HG03135 (cell line): ENCODE measurements around the gene PKN1.
A peak's percentile ranks its signal among the peaks of the same experiment; 100 is the strongest.

Experiments
- ATAC-seq: cut with Tn5 transposase; IDR thresholded peaks from one replicate; pipeline ENCODE4 v1.9.1; 2021; ENCODE audit warnings: mild to moderate bottlenecking, moderate library complexity; ENCODE audit not compliant: unreplicated experiment

PKN1 gene

DNA sequence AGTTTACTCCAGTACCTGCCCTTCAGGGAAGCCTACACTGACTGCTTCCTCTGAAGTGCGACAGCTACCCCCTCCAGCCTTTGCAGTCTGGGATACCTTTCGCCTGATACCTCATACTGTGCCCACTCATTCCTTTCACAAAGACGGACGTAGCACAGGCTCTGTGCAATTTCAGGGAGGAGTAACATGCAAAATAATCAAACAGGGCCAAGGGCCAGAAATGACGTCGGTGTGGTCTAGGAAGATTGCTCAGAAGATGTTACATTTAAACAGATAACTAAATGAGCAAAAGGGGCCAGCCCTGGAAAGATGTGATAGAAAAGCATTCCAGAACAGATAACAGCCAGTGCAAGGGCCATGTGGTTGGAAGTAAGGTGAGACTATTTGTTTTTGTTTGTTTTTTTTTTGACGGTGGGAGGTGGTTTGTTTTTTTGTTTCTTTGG, 7.4 kb upstream of the PKN1 start:
- no peak for ATAC-seq

DNA sequence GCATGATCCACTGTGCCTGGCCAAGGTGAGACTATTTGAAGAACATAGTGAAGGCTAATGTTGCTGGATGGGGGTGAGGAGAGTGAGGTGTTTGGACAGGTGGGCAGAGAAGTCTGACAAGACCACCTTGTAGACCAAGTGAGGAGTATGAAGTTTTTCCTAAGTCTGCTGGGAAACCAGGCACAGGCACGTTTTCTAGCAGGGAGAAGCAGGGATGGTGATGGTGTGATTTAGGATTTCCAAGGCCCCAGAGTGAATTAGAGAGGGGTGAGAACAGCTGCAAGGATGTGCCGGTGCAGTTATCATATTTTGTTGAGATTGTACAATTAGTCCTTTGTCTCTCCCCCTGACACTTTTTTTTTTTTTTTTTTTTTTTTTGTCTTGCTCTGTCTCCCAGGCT, 5.6 kb upstream of the PKN1 start:
- no peak for ATAC-seq

DNA sequence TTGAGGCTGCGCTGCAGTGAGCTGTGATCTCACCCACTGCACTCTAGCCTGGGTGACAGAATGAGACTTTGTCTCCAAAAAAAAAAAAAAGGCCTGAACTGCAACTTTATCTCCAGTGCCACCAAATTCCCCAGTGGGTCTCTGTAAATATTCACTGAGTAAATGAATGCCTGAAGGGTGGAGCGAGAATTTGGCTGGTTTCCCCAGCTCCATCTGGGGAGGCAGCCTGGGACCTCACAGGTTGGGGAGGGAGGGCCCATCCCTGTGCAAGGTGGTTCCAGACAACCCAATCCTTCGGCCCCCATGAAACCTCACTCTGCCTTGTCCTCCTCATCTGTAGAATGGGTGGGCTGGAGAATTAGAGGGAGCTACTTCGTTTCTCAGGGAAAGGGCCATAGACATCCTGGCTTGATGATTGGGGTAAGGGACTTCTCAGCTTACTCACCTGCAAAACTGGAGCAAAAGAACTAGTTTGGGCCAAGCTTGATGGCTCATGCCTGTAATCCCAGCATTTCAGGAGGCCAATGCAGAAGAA, 4.2 kb upstream of the PKN1 start:
- ATAC-seq, result no peak

DNA sequence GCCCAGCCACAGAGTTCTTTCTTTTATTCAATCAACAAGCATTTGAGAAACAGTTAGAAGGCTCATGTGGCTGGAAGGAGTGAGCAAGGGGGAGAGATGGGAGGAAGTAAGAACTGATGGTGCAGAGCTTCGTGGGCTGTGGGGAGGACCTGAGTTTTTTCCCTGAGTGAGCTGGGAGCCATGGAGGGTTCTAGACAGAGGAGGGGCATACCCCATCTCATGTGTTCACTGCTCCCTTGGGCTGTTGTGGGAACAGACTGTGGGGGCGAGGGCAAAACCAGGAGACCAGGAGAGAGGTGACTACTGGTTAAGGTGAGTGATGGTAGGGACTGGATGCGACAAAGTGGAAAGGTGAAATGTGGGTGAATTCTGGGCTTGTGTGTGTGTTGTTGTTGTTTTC, 2.4 kb upstream of the PKN1 start:
- ATAC-seq, result no peak

DNA sequence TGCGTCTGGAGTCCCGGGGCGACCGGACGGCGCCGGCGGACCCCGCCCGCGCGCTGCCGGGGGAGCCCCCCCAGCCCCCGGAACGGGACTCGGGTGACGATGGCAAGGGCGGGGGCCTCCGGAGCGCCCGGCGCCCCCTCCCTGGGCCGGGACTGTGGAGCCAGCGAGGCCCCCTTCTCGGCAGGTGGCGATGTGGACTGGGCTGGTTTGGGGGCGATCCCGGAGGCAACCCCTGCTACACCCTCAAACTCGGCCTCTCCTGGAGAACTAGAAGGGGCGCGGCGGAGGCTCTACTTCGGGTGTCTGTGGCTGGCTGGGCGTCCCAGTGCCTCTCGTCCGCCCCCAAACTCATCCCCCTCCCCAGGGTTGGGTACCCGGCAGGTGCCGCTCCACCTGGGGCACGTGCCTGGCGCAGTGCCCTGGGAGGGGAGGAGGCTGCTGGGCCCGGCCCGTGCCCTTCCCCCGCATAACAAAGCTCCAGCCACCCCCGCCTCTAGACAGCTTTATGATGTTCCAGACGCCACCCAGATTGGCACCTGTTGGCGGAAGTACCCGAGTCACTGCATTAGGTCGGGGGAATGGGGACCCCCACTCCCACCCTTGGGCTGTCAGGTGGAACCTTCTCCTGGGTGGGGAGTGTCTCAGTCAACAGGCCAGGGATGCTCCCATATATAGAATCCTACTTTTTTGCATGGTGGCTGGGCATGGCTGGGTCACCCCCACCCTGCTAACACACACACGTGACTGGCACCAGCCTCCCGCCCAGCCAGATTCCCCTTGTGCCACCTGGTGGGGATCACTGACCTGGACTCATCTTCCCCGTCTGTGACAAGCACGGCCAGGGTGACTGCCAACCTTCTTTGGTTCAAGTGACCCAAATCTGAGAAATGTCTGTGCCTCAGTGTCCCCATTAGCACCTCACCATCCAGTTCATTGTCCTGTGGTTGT, 722 bp downstream of the PKN1 start:
- ATAC-seq, result no peak

DNA sequence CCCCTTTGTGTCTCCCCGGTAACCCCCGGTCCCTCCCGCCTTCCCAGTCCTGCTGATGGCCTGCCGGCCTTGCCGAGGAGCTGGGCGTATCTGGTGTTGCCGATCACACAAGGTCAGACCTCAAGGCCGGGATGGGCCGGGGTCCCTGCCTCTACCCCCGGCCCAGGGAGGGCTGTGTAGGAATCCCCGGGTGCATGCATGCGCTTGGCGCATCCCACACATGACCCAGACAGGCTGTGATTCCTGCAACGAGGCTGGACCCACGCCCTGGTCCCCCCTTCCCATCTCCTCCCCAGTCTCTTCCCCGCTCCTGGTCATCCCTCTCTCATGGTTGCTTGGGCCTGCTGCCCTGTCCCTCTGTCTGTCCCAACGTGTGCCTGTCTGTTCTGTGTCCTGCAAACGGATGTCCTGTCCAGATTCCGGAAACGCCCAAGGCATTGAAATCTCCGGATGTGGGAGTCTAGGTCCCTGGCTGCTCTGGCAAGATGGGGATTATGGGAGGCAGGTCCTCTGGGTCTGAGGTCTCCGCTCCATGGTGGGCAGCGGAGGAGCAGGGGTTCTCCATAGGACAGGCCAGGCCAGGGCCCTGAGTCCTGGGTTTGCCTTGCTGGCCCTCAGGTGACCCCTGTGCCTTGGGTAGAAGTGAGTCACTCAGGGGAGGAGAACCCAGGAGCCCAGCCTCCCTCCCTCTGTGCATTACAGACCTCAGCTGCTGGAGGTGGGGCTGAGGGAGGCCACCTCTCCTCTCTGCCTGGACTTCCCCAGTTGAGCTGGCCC, 1.6 kb downstream of the PKN1 start:
- ATAC-seq, result no peak

DNA sequence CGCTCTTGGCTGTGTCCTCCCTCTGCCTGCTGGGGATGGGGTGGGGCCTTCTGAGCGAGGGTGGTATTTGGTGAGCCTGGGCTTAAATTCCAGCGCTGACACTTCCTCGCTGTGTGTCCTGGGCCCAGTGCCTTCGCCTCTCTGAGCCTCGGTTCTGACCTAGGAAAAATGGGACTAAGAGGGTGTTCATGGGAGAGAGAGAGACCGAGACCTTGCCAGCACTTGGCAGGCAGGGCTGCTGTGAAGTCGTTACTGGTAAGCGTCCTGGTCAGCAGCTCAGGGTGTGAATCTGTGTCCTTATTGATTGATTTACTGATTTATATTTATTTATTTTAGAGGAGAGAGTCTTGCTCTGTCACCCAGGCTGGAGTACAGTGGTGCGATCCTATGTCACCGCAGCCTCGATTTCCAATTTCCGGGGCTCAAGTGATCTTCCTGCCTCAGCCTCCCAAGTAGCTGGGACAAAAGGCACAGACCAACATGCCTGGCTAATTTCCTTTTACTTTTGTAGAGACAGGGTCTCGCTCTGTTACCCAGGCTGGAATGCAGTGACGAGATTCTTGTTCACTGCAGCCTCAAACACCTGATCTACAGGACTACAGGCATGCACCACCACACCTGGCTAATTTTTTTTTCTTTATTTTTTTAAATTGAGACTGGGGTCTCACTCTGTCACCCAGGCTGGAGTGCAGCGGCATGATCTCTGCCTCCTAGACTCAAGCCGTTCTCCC, 2.4 kb downstream of the PKN1 start:
- no peak for ATAC-seq

DNA sequence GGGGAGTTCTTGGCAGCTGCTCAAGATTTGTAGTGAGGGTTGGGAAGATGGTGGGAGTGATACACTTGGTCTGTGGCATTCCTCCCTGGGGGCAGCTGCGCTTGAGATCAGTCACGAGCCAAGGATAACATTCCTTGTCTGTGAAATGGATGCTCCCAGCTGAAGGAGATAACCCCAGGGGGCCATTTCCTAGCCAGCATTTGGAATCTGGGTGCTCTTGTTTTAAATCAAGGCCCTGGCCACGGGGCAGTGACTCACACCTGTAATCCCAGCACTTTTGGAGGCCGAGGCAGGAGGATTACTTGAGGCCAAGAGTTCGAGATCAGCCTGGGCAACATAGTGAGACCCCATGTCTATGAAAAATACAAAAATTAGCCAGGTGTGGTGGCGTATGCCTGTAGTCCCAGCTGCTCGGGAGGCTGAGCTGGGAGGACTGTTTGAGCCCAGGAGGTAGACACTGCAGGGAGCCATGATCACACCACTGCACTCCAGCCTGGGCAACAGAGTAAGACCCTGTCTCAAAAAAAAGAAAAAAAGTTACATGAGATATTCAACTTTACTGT, 4.6 kb downstream of the PKN1 start:
- no peak for ATAC-seq

DNA sequence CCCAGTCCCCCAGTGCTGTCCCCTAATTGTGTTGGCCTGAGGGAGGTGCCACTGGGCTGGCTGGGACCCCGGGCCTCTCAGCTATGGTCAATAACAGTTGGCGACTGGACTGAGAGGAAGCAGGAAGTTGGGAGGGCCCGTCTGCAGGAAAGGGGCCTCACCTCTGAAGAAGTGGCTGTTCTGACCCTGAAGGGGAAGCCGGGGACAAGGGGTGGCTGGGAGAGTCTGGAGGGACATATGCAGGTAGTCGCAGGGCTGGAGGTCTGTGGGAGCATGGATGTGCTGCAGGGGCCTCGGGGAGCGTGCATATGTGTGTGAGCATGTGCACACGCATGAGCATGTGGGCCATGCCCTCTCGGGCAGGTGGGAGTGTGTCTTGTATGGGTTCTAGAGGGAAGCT, 5.9 kb downstream of the PKN1 start:
- no peak for ATAC-seq

DNA sequence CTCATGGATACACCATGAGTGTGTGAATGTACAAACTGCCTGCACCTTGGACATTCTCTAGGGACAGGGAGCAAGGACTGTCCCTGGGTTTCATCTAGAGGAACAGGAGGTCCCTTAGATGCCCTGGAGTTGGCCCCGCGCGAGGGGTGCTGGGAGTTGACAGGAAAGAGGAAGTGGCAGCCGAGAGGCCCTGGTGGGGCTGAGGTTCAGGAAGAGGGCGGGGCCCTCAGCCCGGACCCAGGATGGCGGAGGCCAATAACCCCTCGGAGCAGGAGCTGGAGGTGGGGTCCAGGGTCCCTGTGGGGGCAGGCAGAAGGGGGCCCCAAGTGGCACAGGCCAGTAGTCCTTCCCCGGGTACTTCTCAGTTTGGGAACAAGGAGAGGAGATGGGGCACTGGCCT, 6.9 kb downstream of the PKN1 start:
- peak; percentile 90 for ATAC-seq

DNA sequence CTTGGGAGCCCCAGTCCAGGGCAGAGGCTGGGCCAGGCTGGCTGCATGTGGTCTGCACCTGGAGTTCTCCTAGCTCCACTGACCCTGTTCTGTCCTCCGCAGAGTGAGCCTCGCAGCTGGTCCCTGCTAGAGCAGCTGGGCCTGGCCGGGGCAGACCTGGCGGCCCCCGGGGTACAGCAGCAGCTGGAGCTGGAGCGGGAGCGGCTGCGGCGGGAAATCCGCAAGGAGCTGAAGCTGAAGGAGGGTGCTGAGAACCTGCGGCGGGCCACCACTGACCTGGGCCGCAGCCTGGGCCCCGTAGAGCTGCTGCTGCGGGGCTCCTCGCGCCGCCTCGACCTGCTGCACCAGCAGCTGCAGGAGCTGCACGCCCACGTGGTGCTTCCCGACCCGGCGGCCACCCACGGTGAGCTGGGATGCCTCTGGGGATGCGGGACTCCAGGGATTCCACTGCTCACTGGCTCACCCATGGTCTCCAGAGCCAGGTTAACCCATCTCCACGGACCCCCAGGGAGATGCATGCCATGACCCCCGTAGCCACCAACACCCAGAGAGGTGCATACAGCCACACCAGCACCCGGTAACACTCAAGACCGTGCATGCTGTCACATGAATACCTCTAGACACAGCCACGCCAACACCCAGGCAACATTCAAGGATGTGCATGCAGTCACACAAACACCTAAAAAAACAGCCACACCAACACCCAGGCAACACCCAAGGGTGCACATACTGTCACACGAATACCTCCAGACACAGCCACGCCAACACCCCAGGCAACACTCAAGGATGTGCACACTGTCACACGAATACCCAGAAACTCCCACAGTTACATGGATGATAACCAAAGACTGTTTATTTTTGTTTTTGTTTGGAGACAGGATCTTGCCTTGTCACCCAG, 8.2 kb downstream of the PKN1 start:
- no peak for ATAC-seq

DNA sequence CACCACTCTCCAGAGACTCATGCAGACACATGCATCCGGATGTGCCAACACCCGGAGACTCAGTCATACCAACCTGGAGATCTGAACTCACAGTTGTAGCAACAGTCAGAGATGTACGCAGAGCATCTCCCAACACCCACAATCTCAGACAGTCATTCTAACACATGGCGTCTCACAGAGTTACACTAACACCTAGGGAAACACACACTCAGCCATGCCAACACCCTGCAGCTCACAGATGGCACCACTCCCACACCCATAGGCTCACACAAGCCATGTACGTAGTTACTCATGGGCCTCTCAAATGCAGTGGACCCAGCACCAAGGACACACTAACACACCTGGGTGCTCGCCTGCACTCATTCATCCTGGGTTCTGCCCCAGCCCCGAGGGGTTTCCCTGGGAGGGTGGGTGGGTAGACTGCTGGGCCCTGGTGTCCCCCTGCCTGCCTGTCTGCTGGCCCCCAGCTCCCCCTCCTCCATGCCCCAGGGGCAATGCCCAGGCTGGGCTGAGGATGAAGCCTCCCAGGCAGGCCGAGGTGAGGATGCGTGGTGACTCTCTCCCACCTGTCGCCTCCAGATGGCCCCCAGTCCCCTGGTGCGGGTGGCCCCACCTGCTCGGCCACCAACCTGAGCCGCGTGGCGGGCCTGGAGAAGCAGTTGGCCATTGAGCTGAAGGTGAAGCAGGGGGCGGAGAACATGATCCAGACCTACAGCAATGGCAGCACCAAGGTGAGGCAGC, 10.0 kb downstream of the PKN1 start:
- ATAC-seq, result no peak

DNA sequence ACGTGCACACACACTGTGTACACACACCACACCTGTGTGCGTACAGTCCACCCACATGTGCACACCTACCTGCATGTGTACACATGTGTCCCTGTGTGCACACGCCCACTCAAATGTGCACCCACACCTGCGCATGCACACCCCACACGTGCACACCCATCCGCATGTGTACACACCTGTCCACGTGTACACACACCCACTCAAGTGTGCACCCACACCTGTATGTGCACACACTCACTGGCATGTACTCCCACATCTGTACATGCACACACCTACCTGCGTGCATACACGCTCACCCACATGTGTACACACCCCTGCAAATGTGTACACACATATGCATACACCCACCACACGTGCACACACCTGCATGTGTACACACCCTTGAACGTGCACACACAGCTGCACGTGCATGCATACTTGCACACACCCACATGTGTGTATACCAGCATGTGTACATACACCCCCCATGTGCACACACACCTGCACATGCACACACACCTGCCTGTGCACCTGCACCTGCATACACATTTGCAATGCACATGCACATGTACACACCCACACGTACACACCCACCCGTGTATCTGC, 10.6 kb downstream of the PKN1 start:
- ATAC-seq, result no peak

DNA sequence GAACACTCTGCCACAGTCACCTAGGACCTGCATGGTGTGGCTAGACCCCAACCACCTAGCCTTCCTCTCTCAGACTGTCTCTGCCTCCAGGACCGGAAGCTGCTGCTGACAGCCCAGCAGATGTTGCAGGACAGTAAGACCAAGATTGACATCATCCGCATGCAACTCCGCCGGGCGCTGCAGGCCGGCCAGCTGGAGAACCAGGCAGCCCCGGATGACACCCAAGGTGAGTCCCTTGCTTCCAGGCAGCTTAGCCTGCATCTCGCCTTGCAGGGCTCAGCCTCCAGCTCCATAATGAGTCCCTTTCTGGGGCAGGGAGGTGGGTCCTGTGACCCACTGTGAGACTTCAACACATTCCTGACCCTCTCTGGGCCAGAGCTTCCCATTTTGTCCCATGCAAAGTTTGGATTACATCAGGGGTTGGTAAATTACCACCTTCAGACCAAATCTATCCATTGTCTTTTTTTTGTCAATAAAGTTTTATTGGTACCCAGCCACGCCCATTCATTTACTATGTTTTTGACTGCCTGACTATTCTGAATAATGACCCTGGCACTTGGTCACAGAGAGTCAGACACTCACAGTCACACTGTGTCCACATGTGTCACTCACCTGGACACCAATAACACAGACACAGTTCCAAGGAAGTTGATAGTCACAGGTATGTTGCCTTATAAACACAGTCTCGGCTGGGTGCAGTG, 13.4 kb downstream of the PKN1 start:
- ATAC-seq, result no peak

DNA sequence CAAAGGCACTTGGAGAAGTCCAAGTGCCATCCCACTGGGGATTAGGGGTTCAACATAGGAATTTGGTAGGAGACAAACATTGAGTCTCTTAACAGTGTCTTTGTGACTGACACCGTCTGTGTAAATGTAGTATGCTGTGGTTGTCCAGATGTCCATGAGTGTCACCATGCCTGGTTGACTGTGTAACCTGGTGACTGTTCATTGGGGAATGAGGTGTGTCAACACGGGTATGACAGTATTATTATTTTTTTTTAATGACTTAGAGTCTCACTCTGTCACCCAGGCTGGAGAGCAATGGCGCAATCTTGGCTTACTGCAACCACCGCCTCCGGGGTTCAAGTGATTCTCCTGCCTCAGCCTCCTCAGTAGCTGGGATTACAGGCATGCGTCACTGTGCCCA, 16.2 kb downstream of the PKN1 start:
- ATAC-seq, result no peak

DNA sequence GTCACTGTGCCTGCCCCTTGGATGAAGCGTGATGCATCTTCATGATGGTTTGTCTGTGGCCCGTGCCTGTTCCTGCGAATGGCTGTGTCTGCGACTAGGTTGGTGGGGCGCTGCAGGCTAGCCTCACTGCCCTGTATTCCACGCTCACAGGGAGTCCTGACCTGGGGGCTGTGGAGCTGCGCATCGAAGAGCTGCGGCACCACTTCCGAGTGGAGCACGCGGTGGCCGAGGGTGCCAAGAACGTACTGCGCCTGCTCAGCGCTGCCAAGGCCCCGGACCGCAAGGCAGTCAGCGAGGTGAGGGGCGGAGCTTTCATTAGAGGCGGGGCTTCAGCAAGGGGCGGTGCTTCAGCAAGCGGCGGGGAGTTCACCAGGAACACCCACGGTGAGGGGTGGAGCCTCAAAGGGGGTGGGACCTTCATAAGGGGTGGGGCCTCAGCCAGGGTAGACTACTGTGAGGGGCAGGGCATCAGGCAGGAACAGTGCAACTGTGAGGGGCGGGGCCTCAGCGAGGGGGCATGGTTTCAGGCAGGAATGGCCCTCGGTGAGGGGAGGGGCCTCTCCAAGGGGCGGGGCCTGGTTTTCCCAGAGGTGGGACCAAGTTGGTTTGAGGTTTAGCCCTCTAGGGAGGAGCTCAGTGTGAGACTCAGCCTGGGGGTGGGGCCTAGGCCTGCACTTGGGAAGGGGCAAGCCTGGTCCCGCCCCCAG, 17.2 kb downstream of the PKN1 start:
- ATAC-seq, result no peak

DNA sequence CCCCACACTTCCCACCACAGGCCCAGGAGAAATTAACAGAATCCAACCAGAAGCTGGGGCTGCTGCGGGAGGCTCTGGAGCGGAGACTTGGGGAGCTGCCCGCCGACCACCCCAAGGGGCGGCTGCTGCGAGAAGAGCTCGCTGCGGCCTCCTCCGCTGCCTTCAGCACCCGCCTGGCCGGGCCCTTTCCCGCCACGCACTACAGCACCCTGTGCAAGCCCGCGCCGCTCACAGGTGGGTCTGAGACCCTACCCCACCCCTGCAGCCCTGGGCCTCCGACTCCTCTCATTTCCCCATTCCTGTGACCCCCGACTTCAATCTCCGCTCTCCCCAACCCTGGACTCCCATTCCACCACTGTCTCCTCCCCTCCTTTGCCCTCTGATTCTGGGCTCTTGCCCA, 17.8 kb downstream of the PKN1 start:
- no peak for ATAC-seq
